Measurements from ENCODE around the gene ERVW-1. TPM values are rescaled to one million over a fixed set of nuclear protein-coding genes. Genes with fewer than 3 reads are reported as not detected.
A peak's percentile ranks its signal among the peaks of the same experiment; 100 is the strongest.

Gene ERVW-1
- total and polyA plus RNA-seq, 10 donors: not detected

GRCh38 chr7:92513167-92513902, 35.6 kb upstream of the ERVW-1 start:
- H3K9me3 ChIP-seq: no peaks in the 10 kb centered on the region
- no peak for DNase-seq
- TF ChIP-seq POLR2AphosphoS5 (IDR thresholded peaks at IDR 0.05) (no peak), POLR2A (IDR thresholded peaks at IDR 0.05) (no peak)
- TF ChIP-seq, protein P1, sequence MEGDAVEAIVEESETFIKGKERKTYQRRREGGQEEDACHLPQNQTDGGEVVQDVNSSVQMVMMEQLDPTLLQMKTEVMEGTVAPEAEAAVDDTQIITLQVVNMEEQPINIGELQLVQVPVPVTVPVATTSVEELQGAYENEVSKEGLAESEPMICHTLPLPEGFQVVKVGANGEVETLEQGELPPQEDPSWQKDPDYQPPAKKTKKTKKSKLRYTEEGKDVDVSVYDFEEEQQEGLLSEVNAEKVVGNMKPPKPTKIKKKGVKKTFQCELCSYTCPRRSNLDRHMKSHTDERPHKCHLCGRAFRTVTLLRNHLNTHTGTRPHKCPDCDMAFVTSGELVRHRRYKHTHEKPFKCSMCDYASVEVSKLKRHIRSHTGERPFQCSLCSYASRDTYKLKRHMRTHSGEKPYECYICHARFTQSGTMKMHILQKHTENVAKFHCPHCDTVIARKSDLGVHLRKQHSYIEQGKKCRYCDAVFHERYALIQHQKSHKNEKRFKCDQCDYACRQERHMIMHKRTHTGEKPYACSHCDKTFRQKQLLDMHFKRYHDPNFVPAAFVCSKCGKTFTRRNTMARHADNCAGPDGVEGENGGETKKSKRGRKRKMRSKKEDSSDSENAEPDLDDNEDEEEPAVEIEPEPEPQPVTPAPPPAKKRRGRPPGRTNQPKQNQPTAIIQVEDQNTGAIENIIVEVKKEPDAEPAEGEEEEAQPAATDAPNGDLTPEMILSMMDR (IDR thresholded peaks at IDR 0.05 in 8 of 11, conservative IDR thresholded peaks at IDR 0.05 in 3 of 11): no peak
- intact Hi-C loops (cut with DNase I; ENCODE audit: low total_unique reads): no loop called here
- no peaks in the 10 kb centered on the region for H3K4me1 ChIP-seq
- WGBS, 5 donors: 61 to 65% (median 63%) methylated on average over 3 of the region's 3 CpGs
- H3K36me3 ChIP-seq: peaks cover 0 to 94% (median 34%) of the 10 kb centered on the region in 6 donors
- no peaks in the 10 kb centered on the region for H3K27me3 ChIP-seq (replicated peaks in 1 of 7)
- no peak overlapping the region for H3K27ac ChIP-seq
- H3K4me3 ChIP-seq: no peak overlapping the region

DNA sequence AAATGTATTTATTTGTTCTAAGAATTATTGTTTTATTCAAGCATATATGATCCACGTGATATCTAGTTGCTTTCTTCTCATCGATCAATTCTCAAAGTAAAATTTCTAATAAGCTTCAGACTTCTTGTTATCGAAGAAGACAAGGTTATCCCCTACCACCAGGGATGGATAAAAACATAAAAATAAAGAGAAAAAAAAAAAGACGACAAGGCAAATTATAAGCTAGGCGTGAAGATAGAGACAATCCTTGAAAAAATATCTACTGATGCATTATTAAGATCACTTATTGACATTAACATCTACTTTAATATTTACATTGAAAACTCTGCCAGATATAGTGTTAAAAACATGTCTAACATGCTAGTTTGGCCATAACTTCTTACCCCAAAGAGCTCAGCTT, 31.2 kb upstream of the ERVW-1 start:
- peaks cover 0 to 92% (median 33%) of the 10 kb centered on the region in 6 donors for H3K36me3 ChIP-seq
- H3K4me1 ChIP-seq: no peaks in the 10 kb centered on the region
- intact Hi-C loops (cut with DNase I; ENCODE audit: low total_unique reads): no loop called here
- DNase-seq: no peak
- no peak for TF ChIP-seq POLR2AphosphoS5 (IDR thresholded peaks at IDR 0.05)
- no peak for TF ChIP-seq POLR2A (IDR thresholded peaks at IDR 0.05)
- TF ChIP-seq, protein P1 (IDR thresholded peaks at IDR 0.05 in 8 of 11, conservative IDR thresholded peaks at IDR 0.05 in 3 of 11): no peak
- H3K4me3 ChIP-seq: no peak overlapping the region
- no peak overlapping the region for H3K27ac ChIP-seq
- H3K9me3 ChIP-seq: no peaks in the 10 kb centered on the region
- 95 to 98% (median 96%) methylated on average over 5 of the region's 5 CpGs for WGBS, 5 donors
- no peaks in the 10 kb centered on the region for H3K27me3 ChIP-seq (replicated peaks in 1 of 7)

DNA sequence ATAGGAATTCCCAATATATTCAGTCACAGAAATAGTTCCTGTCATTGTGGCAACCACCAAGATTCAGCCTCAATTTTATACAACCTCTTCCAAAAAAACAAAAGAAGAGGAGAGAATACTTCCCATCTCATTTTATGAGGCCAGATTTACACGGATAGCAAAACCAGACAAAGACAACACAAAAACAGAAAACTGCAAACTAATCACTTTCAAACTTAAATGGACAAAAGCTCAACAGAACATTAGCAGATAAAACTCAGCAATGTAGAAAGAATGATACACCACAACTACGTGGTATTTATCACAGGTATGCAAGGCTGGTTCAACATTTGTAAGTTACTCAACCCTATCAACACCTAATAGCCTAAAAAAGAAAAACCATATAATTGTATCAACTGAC, 28.6 kb upstream of the ERVW-1 start:
- TF ChIP-seq POLR2A (IDR thresholded peaks at IDR 0.05): no peak
- TF ChIP-seq POLR2AphosphoS5 (IDR thresholded peaks at IDR 0.05): no peak
- TF ChIP-seq, protein P1 (IDR thresholded peaks at IDR 0.05 in 8 of 11, conservative IDR thresholded peaks at IDR 0.05 in 3 of 11): no peak

DNA sequence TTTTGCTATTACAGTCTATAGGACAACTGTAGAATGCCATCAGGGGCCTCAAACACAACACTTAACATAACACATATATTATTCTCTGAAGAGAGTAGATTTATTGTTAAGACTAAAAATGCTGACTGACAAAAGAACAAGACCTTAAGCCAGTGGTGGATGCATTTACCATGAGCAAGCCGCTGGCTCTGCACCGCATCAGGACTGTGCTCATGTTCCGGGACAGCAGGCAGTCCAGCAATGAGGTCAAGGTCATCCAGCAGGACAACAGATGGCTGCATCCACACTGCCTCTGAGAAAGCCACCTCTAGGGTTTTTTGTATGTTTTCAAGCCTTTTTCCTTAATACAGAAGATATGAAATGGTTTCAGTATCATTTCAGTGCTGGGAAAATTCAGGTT, 26.8 kb upstream of the ERVW-1 start:
- H3K36me3 ChIP-seq: peaks cover 0 to 94% (median 53%) of the 10 kb centered on the region in 6 donors
- H3K4me1 ChIP-seq: no peaks in the 10 kb centered on the region
- no peaks in the 10 kb centered on the region for H3K9me3 ChIP-seq
- TF ChIP-seq, protein P1 (IDR thresholded peaks at IDR 0.05 in 8 of 11, conservative IDR thresholded peaks at IDR 0.05 in 3 of 11): no peak
- no peak for TF ChIP-seq POLR2A (IDR thresholded peaks at IDR 0.05)
- peak in 1 of 3 donors; percentile 10 for TF ChIP-seq POLR2AphosphoS5 (IDR thresholded peaks at IDR 0.05)
- WGBS, 5 donors: 69 to 95% (median 83%) methylated on average over 3 of the region's 3 CpGs
- intact Hi-C loops (cut with DNase I; ENCODE audit: low total_unique reads): no loop called here
- no peak for DNase-seq
- H3K27ac ChIP-seq: no peak overlapping the region
- no peaks in the 10 kb centered on the region for H3K27me3 ChIP-seq (replicated peaks in 1 of 7)
- no peak overlapping the region for H3K4me3 ChIP-seq

More for the DNA sequence above, 28.6 kb upstream of the ERVW-1 start:
- no peaks in the 10 kb centered on the region for H3K27me3 ChIP-seq (replicated peaks in 1 of 7)
- intact Hi-C loops (cut with DNase I; ENCODE audit: low total_unique reads): no loop called here
- no peaks in the 10 kb centered on the region for H3K9me3 ChIP-seq
- no peak overlapping the region for H3K27ac ChIP-seq
- no peak overlapping the region for H3K4me3 ChIP-seq
- WGBS, 5 donors: 89 to 97% (median 92%) methylated on average over 2 of the region's 2 CpGs
- no peak for DNase-seq
- no peaks in the 10 kb centered on the region for H3K4me1 ChIP-seq
- peaks cover 0 to 93% (median 47%) of the 10 kb centered on the region in 6 donors for H3K36me3 ChIP-seq
